K562 (cell line): Measurements from ENCODE around the gene ACRBP. TPM values are rescaled to one million over a fixed set of nuclear protein-coding genes. Genes with fewer than 3 reads are reported as not detected.

ENCODE experiments used
- CBFB ChIP-seq: sonication (generic); formaldehyde crosslinking; IDR thresholded peaks from 2 replicates; pipeline ENCODE4 v1.4.0; 2020; ENCODE audit warnings: mild to moderate bottlenecking, missing genetic modification reagents
- CREM ChIP-seq: IDR thresholded peaks from 2 replicates; pipeline ENCODE4 v1.6.1; 2014; ENCODE audit warnings: antibody characterized with exemption, low read depth
- DNMT1 ChIP-seq: fragments of 450-650 bp; IDR thresholded peaks from 2 replicates; pipeline ENCODE4 v1.6.1; 2016; ENCODE audit warnings: antibody characterized with exemption, mild to moderate bottlenecking
- E2F3 ChIP-seq: fragments of 250-450 bp; sonication (Bioruptor Pico); IDR thresholded peaks from 2 replicates; pipeline ENCODE4 v1.4.0; 2020; ENCODE audit warnings: mild to moderate bottlenecking
- GABPA ChIP-seq: fragments of 200-800 bp; sonication (Bioruptor generic); conservative IDR thresholded peaks from 2 replicates; pipeline ENCODE4 v1.6.1; 2016; ENCODE audit warnings: low read depth, missing genetic modification characterization, missing compliant biosample characterization
- KDM4B ChIP-seq, 2 experiments: fragments of 450-650 bp in 1 of 2; sonication (generic) in 1 of 2; IDR thresholded peaks; 2 replicates each; pipeline ENCODE4 v1.6.1; 2016 to 2017; ENCODE audit warnings: borderline replicate concordance in 2 of 2, antibody characterized with exemption in 1 of 2, low read depth in 1 of 2, mild to moderate bottlenecking in 1 of 2
- MAZ ChIP-seq, 2 experiments: fragments of 450-650 bp in 1 of 2; sonication (generic) in 1 of 2; formaldehyde crosslinking; IDR thresholded peaks in 1 of 2; conservative IDR thresholded peaks in 1 of 2; 2 replicates each; pipeline versions ENCODE4 v1.4.0 to v1.5.0; 2020; ENCODE audit warnings: mild to moderate bottlenecking in 1 of 2, missing genetic modification reagents in 1 of 2
- MCM7 ChIP-seq, 2 experiments: fragments of 450-650 bp; IDR thresholded peaks; 2 replicates each; pipeline ENCODE4 v1.6.1; 2016 to 2018
- MXD1 ChIP-seq: fragments of 250-450 bp; sonication (Bioruptor Pico); IDR thresholded peaks from 2 replicates; pipeline ENCODE4 v1.8.0; 2021; ENCODE audit warnings: borderline replicate concordance, mild to moderate bottlenecking, moderate library complexity; ENCODE audit not compliant: poor library complexity, severe bottlenecking
- POU5F1 ChIP-seq: fragments of 150-350 bp; IDR thresholded peaks from 2 replicates; pipeline ENCODE4 v1.6.1; 2014; ENCODE audit warnings: borderline replicate concordance, low read length, low read depth, mild to moderate bottlenecking; ENCODE audit not compliant: partially characterized antibody
- RAD21 ChIP-seq, 2 experiments: fragments of 250-450 bp in 1 of 2; fragments of 450-650 bp in 1 of 2; sonication (Bioruptor Pico) in 1 of 2; formaldehyde crosslinking in 1 of 2; IDR thresholded peaks in 1 of 2; conservative IDR thresholded peaks in 1 of 2; 2 replicates each; pipeline versions ENCODE4 v1.4.0 to v1.8.0; 2020 to 2022; ENCODE audit warnings: mild to moderate bottlenecking in 2 of 2, moderate library complexity in 1 of 2
- RB1 ChIP-seq: fragments of 450-650 bp; IDR thresholded peaks from 2 replicates; pipeline ENCODE4 v1.6.1; 2017; ENCODE audit warnings: low read depth, mild to moderate bottlenecking
- RFX5 ChIP-seq: IDR thresholded peaks from 2 replicates; pipeline ENCODE4 v1.6.1; 2011; ENCODE audit warnings: low read depth, mild to moderate bottlenecking, improper control_type of control experiment, low read length
- SMARCC2 ChIP-seq: fragments of 450-650 bp; IDR thresholded peaks from 2 replicates; pipeline ENCODE4 v1.6.1; 2017; ENCODE audit warnings: antibody characterized with exemption, moderate library complexity, mild to moderate bottlenecking, low read depth
- SMARCE1 ChIP-seq: fragments of 450-650 bp; IDR thresholded peaks from 2 replicates; pipeline ENCODE4 v1.7.1; 2016; ENCODE audit warnings: mild to moderate bottlenecking
- TAF9B ChIP-seq: fragments of 450-650 bp; IDR thresholded peaks from 2 replicates; pipeline ENCODE4 v1.6.1; 2018; ENCODE audit warnings: mild to moderate bottlenecking; ENCODE audit not compliant: partially characterized antibody
- ZC3H8 ChIP-seq: fragments of 450-650 bp; IDR thresholded peaks from 2 replicates; pipeline ENCODE4 v1.6.1; 2017
- ZNF639 ChIP-seq, 2 experiments: fragments of 200-800 bp in 1 of 2; sonication (Bioruptor generic) in 1 of 2; sonication (generic) in 1 of 2; formaldehyde crosslinking in 1 of 2; IDR thresholded peaks in 1 of 2; conservative IDR thresholded peaks in 1 of 2; 2 replicates each; pipeline versions ENCODE4 v1.5.0 to v1.6.1; 2016 to 2020; ENCODE audit warnings: missing compliant biosample characterization in 1 of 2, missing genetic modification characterization in 1 of 2, missing genetic modification reagents in 1 of 2
- ZNF76 ChIP-seq: fragments of 250-450 bp; sonication (Bioruptor Pico); IDR thresholded peaks from 2 replicates; pipeline ENCODE4 v1.4.0; 2020; ENCODE audit warnings: mild to moderate bottlenecking, moderate library complexity, borderline replicate concordance
- polyA plus RNA-seq, 8 experiments: library from polyadenylated mRNA; depleted of rRNA in 4 of 8; stranded (reverse) in 5 of 8; unstranded in 3 of 8; fragments of >200 nt; fragmentation: Nextera tagmentation in 2 of 8; fragmentation: Illumina TruSeq in 1 of 8; extraction: Ambion mirVana in 2 of 8; extraction: Trizol in 1 of 8; gene quantifications; 2 replicates each; pipeline versions ENCODE4 v1.2.1 to v1.2.3, GENCODE V29; 2011 to 2014; ENCODE audit warnings: inconsistent platforms in 1 of 8, missing spikeins in 1 of 8
- total RNA-seq, 7 experiments: library from RNA; depleted of rRNA in 6 of 7; stranded (reverse); fragments of >200 nt in 6 of 7; fragmentation: Illumina TruSeq in 2 of 7; extraction: Trizol in 2 of 7; gene quantifications; 2 replicates each; pipeline versions ENCODE4 v1.2.1 to v1.2.3, GENCODE V29; 2011 to 2021; ENCODE audit warnings: low replicate concordance in 1 of 7
- TF ChIP-seq, protein P1 (sequence below): fragments of 250-450 bp; sonication (Bioruptor Pico); IDR thresholded peaks from 2 replicates; pipeline ENCODE4 v1.5.0; 2020; ENCODE audit warnings: mild to moderate bottlenecking, borderline replicate concordance

The ACRBP gene
- total and polyA plus RNA-seq, 9 of the 15 experiments (the other 6 are each of a cell fraction or from before 2014, with no cell fraction given) = 3.1 to 31.8 (median 8.4) TPM

- TF ChIP-seq ZNF639 (CRISPR knock-in tag; conservative IDR thresholded peaks at IDR 0.05 in 1 of 2, IDR thresholded peaks at IDR 0.05 in 1 of 2) = peak in 1 of 2 experiments; percentile 84; a peak in 2 of 4 replicates
- TF ChIP-seq RFX5 = peak; percentile 65; the same call in 1 of the 2 replicates
- TF ChIP-seq, protein P1, sequence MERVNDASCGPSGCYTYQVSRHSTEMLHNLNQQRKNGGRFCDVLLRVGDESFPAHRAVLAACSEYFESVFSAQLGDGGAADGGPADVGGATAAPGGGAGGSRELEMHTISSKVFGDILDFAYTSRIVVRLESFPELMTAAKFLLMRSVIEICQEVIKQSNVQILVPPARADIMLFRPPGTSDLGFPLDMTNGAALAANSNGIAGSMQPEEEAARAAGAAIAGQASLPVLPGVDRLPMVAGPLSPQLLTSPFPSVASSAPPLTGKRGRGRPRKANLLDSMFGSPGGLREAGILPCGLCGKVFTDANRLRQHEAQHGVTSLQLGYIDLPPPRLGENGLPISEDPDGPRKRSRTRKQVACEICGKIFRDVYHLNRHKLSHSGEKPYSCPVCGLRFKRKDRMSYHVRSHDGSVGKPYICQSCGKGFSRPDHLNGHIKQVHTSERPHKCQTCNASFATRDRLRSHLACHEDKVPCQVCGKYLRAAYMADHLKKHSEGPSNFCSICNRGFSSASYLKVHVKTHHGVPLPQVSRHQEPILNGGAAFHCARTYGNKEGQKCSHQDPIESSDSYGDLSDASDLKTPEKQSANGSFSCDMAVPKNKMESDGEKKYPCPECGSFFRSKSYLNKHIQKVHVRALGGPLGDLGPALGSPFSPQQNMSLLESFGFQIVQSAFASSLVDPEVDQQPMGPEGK (CRISPR knock-in tag) = no peak
- peak; percentile 88 for TF ChIP-seq POU5F1
- 0 out of 2 replicates have a peak, but pooled peaks have one; percentile 3 for TF ChIP-seq SMARCE1
- TF ChIP-seq SMARCC2 = 0 out of 2 replicates have a peak, but pooled peaks have one; percentile 11
- TF ChIP-seq ZC3H8 = no peak
- TF ChIP-seq CBFB = no peak
- TF ChIP-seq MAZ (CRISPR knock-in tag; conservative IDR thresholded peaks at IDR 0.05 in 1 of 2, IDR thresholded peaks at IDR 0.05 in 1 of 2) = peak; percentile 41 to 66; a peak in 2 of 4 replicates
- no peak; a peak in 1 of 4 replicates for TF ChIP-seq RAD21 (CRISPR knock-in tag; conservative IDR thresholded peaks at IDR 0.05 in 1 of 2, IDR thresholded peaks at IDR 0.05 in 1 of 2)
- no peak for TF ChIP-seq ZNF76
- TF ChIP-seq E2F3 (CRISPR knock-in tag) = peak; percentile 98
- peak; percentile 99 for TF ChIP-seq GABPA
- TF ChIP-seq MXD1 (CRISPR knock-in tag) = no peak
- TF ChIP-seq TAF9B = peak; percentile 43
- TF ChIP-seq CREM = peak; percentile 100
- peak; percentile 94 for TF ChIP-seq DNMT1
- no peak for TF ChIP-seq MCM7 (IDR thresholded peaks at IDR 0.05)
- TF ChIP-seq RB1 = peak; percentile 94
- peak in 1 of 2 experiments; percentile 96; a peak in 2 of 4 replicates for TF ChIP-seq KDM4B (IDR thresholded peaks at IDR 0.05; ENCODE audit: borderline replicate concordance in 2 of 2, low read depth in 1 of 2)
These were observed 15.9 kb upstream of the ACRBP start, which contains the start of gene ING4 (continued) for GRCh38 chr12:6662906-6663742.
